ENCODE data around the gene SLC1A5. TPM values are rescaled to one million over a fixed set of nuclear protein-coding genes. Genes with fewer than 3 reads are reported as not detected.
A peak's percentile ranks its signal among the peaks of the same experiment; 100 is the strongest.

Gene SLC1A5
- total RNA-seq, 2 experiments from 2014 or later = 176 to 178 TPM

DNA sequence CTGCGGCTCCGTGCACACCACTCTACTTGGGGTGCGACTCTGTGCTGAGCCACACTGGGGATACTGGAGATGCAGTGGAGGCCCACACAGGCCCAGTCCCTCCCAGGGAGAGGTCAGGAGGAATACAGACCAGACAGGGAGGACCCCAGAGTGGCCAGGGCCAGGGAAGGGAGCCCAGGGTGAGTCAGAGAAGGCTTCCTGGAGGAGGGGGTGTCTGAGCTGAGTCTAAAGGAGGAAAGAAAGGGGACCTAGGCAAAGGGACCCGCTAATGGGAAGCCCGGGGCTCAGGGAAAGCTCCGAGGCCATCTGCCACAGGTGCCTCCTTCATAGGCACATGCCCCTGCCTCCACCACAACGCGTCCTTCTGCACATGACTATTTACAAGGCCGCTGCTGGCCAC, 58.2 kb downstream of the SLC1A5 start:
- POLR2A ChIA-PET = interaction anchor here (1.0 to 1.4 kb wide), 2 partner anchors 14 to 15 kb away, joined by 3 read pairs; no protein-coding TSS in a partner anchor
- CTCF ChIA-PET = interaction anchor here (1.0 to 5.1 kb wide), 6 partner anchors 13 to 90 kb away, joined by 3 to 84 read pairs (median 26); partner anchors contain the start of genes DACT3, FKRP and PRKD2

DNA sequence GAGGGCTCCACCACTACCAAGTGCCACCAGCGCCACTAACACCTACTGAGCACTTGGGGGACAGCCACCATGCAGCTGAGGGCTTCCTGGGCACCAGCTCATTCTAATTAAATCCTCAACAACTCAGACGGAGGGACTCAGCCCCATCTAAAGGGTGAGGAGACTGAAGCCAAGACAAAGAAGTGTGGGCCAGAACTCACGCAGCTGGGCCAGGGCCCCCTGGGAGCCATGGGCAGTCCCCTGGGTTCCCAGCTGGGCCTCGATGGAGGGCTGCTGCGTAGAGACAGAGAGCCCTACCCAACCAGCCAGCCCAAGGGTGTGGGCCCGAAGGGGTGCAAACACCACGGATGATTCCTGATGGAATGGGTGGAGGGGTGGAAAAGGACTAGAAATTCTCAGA, 58.7 kb downstream of the SLC1A5 start:
- DNase-seq = no peak
- no peaks in the 10 kb centered on the region for H3K27me3 Mint-ChIP-seq (ENCODE audit: low read depth)
- H3K4me3 Mint-ChIP-seq = no peak overlapping the region
- H3K36me3 Mint-ChIP-seq (ENCODE audit: low read depth) = peaks cover 66% of the 10 kb centered on the region
- H3K27ac Mint-ChIP-seq = no peak overlapping the region
- CTCF ChIA-PET = interaction anchor here (1.3 to 5.1 kb wide), 12 partner anchors 11 to 200 kb away, joined by 3 to 84 read pairs (median 10); partner anchors contain the start of genes DACT3, FKRP and PRKD2
- POLR2A ChIA-PET = interaction anchor here (1.0 to 1.1 kb wide), 2 partner anchors 12 to 14 kb away, joined by 3 to 4 read pairs; no protein-coding TSS in a partner anchor
- H3K4me1 Mint-ChIP-seq (ENCODE audit: low read depth) = peaks cover 25% of the 10 kb centered on the region
- no peaks in the 10 kb centered on the region for H3K9me3 Mint-ChIP-seq (ENCODE audit: insufficient read depth)
- no peak for ATAC-seq

More for the DNA sequence above, 58.2 kb downstream of the SLC1A5 start:
- H3K4me1 Mint-ChIP-seq (ENCODE audit: low read depth) = peaks cover 25% of the 10 kb centered on the region
- ATAC-seq (no peak), DNase-seq (no peak)
- H3K36me3 Mint-ChIP-seq (ENCODE audit: low read depth) = peaks cover 63% of the 10 kb centered on the region
- no peak overlapping the region for H3K4me3 Mint-ChIP-seq
- H3K9me3 Mint-ChIP-seq (ENCODE audit: insufficient read depth) = no peaks in the 10 kb centered on the region
- no peaks in the 10 kb centered on the region for H3K27me3 Mint-ChIP-seq (ENCODE audit: low read depth)
- H3K27ac Mint-ChIP-seq = no peak overlapping the region

DNA sequence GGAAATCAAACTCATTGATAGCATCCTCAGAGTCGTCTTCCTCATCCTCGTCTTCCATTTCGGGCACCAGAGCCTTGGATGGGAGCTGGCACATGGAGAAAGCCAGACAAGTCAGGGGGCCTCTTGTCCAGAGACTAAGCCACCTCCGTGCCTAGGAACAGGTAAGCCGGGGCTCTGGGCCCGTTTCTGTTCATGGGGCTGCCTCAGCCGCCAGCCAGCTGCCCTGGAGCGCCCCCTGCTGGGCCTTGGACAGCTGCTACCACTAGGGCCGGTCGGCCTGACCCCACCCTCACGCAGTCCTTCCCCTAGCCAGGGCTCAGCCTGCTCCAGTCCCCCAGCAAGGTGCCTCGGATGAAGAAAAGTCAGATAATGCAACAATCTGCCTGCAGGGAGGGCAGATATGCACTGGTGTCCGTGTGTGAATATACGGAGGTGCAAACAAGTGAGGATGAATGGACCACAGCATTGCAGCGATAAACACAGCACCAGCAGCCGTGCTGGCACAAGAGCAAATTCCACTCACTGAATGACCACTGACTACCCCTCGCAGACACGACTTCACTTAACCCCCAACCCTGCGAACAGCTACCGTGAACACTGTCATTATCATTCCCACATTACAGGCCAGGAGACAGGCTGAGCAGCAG, 59.6 kb downstream of the SLC1A5 start:
- Mint-ChIP-seq H3K4me3 (peak overlapping the region; percentile 25), H3K36me3 (ENCODE audit: low read depth) (peaks cover 66% of the 10 kb centered on the region), H3K9me3 (ENCODE audit: insufficient read depth) (no peaks in the 10 kb centered on the region), H3K4me1 (ENCODE audit: low read depth) (peaks cover 33% of the 10 kb centered on the region), H3K27ac (peak overlapping the region; percentile 75), H3K27me3 (ENCODE audit: low read depth) (no peaks in the 10 kb centered on the region)
- ATAC-seq (peak; percentile 86), DNase-seq (peak; percentile 87)
- POLR2A ChIA-PET = interaction anchor here (0.8 to 1.3 kb wide), 6 partner anchors 11 to 60 kb away, joined by 3 to 4 read pairs (median 4); partner anchors contain the start of gene SLC1A5
- CTCF ChIA-PET = interaction anchor here (0.7 to 5.1 kb wide), 20 partner anchors 8 to 200 kb away, joined by 3 to 84 read pairs (median 6); partner anchors contain the start of genes DACT3, FKRP and PRKD2

DNA sequence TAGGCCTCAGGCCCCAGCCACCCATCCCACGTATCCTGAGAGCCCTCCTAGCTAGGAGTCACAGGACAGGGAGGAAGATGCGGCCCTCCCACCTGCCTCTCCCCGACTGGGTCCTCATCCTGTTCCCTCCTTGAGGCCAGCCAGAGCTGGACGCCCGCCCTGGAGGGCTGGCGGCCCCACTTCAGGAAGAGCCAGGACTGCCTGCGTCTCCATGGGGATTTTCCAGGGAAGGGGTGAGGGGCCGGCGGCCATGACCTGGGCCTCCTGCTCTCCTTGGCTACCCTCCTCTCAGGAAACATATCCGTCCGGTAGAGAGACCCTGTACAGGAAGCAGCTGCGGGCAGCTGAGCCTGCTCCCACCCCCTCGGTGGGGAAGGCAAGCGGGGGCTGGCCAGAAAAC, 60.2 kb downstream of the SLC1A5 start:
- CTCF ChIA-PET = interaction anchor here (0.7 to 5.1 kb wide), 20 partner anchors 9 to 199 kb away, joined by 3 to 84 read pairs (median 6); partner anchors contain the start of genes DACT3, FKRP and PRKD2
- H3K27me3 Mint-ChIP-seq (ENCODE audit: low read depth) = no peaks in the 10 kb centered on the region
- peaks cover 65% of the 10 kb centered on the region for H3K36me3 Mint-ChIP-seq (ENCODE audit: low read depth)
- peak overlapping the region; percentile 25 for H3K4me3 Mint-ChIP-seq
- no peaks in the 10 kb centered on the region for H3K9me3 Mint-ChIP-seq (ENCODE audit: insufficient read depth)
- DNase-seq (no peak), ATAC-seq (no peak)
- POLR2A ChIA-PET = interaction anchor here (0.9 to 1.3 kb wide), 4 partner anchors 14 to 60 kb away, joined by 3 to 4 read pairs (median 3); partner anchors contain the start of gene SLC1A5
- peaks cover 39% of the 10 kb centered on the region for H3K4me1 Mint-ChIP-seq (ENCODE audit: low read depth)
- H3K27ac Mint-ChIP-seq = peak overlapping the region; percentile 75

DNA sequence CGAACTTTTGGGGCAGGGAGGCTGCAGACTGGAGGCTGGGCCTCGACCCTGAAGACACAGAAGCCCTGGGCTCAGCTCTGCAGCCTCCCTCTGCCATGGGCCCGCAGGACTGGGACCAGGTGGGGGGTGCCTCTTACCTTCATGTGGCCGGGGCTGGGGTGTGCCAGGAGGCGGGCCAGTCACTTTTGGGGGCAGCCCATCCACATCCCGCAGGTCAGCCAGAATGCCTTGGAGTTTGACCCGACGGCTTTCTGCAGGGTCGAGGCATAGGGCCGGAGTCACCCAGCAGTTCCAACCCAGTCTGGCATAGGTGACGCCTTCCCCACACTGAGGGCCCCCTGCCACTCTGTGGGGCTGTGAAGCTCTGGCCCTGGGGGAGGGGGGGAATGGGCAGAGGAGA, 60.6 kb downstream of the SLC1A5 start:
- H3K27me3 Mint-ChIP-seq (ENCODE audit: low read depth) = no peaks in the 10 kb centered on the region
- POLR2A ChIA-PET = interaction anchor here (0.9 to 1.3 kb wide), 3 partner anchors 14 to 24 kb away, joined by 3 to 4 read pairs (median 3); no protein-coding TSS in a partner anchor
- peaks cover 65% of the 10 kb centered on the region for H3K36me3 Mint-ChIP-seq (ENCODE audit: low read depth)

DNA sequence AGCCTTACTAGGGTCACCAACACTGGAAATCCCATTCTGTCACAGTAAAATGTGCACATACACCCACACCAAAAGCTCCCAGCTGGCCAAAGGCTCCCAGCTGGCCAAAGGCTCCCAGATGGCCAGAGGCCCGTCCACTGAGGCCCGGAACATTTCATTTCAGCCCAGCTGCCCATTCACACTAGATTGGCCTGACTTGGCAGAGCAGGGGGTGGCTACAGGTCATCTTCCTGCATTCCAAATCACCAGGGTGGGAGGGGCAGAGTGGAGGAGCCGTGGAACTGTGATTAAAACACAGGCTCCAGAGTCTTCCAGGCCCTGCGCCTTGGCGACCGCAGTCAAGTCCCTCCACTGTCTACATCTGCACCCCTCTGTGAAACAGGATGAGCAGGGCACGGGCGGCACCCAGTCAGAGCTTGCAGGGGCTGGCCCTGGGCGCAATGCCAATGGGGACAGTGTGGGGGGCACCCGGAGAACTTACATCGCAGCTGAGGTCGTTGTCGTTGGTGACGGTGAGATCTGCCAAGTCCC, 61.4 kb downstream of the SLC1A5 start:
- peaks cover 69% of the 10 kb centered on the region for H3K36me3 Mint-ChIP-seq (ENCODE audit: low read depth)
- H3K9me3 Mint-ChIP-seq (ENCODE audit: insufficient read depth) = no peaks in the 10 kb centered on the region
- no peak overlapping the region for H3K4me3 Mint-ChIP-seq
- ATAC-seq (no peak), DNase-seq (no peak)
- H3K27me3 Mint-ChIP-seq (ENCODE audit: low read depth) = no peaks in the 10 kb centered on the region
- CTCF ChIA-PET = interaction anchor here (5.0 to 5.1 kb wide), 2 partner anchors 12 to 22 kb away, joined by 47 to 84 read pairs; partner anchors contain the start of gene PRKD2
- peaks cover 48% of the 10 kb centered on the region for H3K4me1 Mint-ChIP-seq (ENCODE audit: low read depth)
- H3K27ac Mint-ChIP-seq = peak overlapping the region; percentile 30
- POLR2A ChIA-PET = no interaction called here

More for the DNA sequence above, 60.6 kb downstream of the SLC1A5 start:
- CTCF ChIA-PET = interaction anchor here (0.7 to 5.1 kb wide), 13 partner anchors 9 to 198 kb away, joined by 3 to 84 read pairs (median 7); partner anchors contain the start of genes DACT3, FKRP and PRKD2
- ATAC-seq (no peak), DNase-seq (no peak)
- Mint-ChIP-seq H3K4me1 (ENCODE audit: low read depth) (peaks cover 44% of the 10 kb centered on the region), H3K27ac (peak overlapping the region; percentile 60), H3K9me3 (ENCODE audit: insufficient read depth) (no peaks in the 10 kb centered on the region), H3K4me3 (no peak overlapping the region)

DNA sequence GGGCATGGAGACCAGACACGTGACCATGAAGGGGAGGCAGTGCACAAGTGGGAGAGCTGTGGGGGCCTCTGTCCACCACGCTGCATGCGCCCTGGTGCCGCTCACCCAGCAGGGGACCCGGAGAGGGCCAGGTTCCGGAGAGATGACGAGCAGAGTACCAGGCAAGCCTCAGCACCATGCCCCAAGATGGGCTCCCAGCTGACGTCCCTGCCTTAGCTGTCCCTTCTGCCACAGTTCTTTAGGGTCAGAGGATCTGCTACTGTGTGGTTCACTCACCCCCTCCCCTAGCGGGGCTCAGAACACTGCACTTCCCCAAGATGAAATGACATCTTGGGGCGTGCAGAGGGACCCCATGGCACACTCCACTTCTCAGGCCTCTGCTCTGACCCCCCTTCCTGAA, 61.8 kb downstream of the SLC1A5 start:
- no peak for ATAC-seq
- ChIA-PET CTCF (interaction anchor here (5.0 kb wide), 1 partner anchor 22 kb away, joined by 84 read pairs; no protein-coding TSS in a partner anchor), POLR2A (no interaction called here)
- H3K27ac Mint-ChIP-seq = peak overlapping the region; percentile 30
- H3K36me3 Mint-ChIP-seq (ENCODE audit: low read depth) = peaks cover 69% of the 10 kb centered on the region
- H3K27me3 Mint-ChIP-seq (ENCODE audit: low read depth) = no peaks in the 10 kb centered on the region
- peaks cover 46% of the 10 kb centered on the region for H3K4me1 Mint-ChIP-seq (ENCODE audit: low read depth)
- H3K9me3 Mint-ChIP-seq (ENCODE audit: insufficient read depth) = no peaks in the 10 kb centered on the region
- no peak for DNase-seq
- H3K4me3 Mint-ChIP-seq = no peak overlapping the region

DNA sequence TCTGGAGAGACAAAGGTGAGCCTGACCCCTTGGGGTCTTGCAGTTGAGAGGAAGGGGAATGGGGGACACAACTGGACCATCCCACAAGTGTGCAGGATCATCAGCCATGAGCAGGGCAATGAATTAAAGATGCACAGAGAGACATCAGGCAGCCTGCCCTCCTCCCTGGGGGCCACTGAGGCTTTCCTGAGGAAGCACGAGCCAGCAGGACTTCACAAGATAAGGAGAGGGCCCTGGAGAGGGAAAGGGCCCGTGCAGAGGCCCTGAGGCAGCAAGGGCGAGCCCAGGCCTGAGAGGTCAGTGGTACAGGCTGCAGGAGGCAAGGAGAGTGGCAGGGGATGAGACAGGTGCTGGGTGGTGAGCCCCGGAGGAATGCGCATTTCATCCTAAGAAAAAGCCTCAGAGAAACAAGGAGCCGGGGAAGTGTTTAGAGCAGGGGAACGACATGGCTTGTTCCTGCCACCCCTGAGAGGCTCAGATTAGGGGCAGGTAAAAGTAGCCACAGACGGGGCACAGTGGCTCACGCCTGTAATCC, 62.5 kb downstream of the SLC1A5 start:
- Mint-ChIP-seq H3K4me3 (no peak overlapping the region), H3K4me1 (ENCODE audit: low read depth) (peaks cover 46% of the 10 kb centered on the region), H3K27me3 (ENCODE audit: low read depth) (no peaks in the 10 kb centered on the region), H3K36me3 (ENCODE audit: low read depth) (peaks cover 68% of the 10 kb centered on the region), H3K9me3 (ENCODE audit: insufficient read depth) (no peaks in the 10 kb centered on the region), H3K27ac (peak overlapping the region; percentile 27)
- DNase-seq = no peak
- no peak for ATAC-seq
- ChIA-PET CTCF (no interaction called here), POLR2A (no interaction called here)

DNA sequence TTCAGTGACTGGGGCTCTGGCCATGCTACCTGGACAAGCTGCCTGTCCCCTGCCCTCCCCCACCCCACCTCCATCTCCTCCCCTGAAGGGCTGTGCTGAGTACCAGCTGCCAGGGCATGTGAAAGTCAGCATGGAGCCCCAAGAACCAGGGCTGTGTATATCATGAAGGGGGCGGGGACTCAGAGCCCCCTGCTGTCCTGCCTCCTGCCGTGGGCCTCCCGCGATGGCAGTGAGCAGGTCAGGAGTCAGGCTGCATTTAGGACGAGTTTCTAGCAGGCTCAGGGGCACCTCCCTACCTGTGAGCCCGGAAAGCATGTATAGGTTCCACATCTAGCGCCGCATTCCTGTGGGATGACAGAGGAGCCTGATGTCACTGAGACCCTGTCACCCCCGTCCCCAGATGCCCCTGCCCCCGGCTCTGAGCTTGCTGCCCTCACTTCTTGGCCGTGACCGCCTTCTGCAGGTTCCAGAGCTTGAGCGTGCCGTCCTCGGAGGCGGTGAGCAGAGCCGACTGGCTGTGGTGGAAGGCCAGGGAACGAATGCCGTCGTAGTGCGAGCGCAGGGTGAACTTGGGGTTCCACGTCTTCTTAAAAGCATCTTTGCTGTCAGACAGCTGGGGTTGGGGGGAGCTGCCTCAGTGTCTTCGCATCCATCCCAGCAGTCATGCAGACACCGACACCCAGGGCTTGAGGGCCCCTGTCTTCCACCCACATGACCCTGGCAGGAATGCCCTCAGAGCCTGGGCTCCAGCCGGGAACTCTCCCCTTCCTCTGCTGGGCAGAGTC, 63.2 kb downstream of the SLC1A5 start:
- no peaks in the 10 kb centered on the region for H3K9me3 Mint-ChIP-seq (ENCODE audit: insufficient read depth)
- peaks cover 49% of the 10 kb centered on the region for H3K4me1 Mint-ChIP-seq (ENCODE audit: low read depth)
- DNase-seq = no peak
- ATAC-seq = no peak
- H3K4me3 Mint-ChIP-seq = no peak overlapping the region
- no peaks in the 10 kb centered on the region for H3K27me3 Mint-ChIP-seq (ENCODE audit: low read depth)
- peak overlapping the region; percentile 11 for H3K27ac Mint-ChIP-seq
- ChIA-PET POLR2A (no interaction called here), CTCF (no interaction called here)
- peaks cover 67% of the 10 kb centered on the region for H3K36me3 Mint-ChIP-seq (ENCODE audit: low read depth)
